Liver (tissue), 3 donors: Measurements from ENCODE around the gene CD9.

Experiments used
- ATF3 ChIP-seq: IDR thresholded peaks from 2 replicates; pipeline ENCODE4 v1.6.1; 2016; ENCODE audit warnings: antibody characterized with exemption
- CTCF ChIP-seq: fragments of 150-350 bp; IDR thresholded peaks from 2 replicates; pipeline ENCODE4 v1.5.1; 2017; ENCODE audit warnings: improper control_type of control experiment, low read depth, low read length; ENCODE audit not compliant: missing input control
- EGR1 ChIP-seq, 2 donors: IDR thresholded peaks; 2 replicates each; pipeline ENCODE4 v1.6.1; 2016 to 2018; ENCODE audit warnings: antibody characterized with exemption in 2 of 2, low read depth in 2 of 2
- FOXA1 ChIP-seq: IDR thresholded peaks from 2 replicates; pipeline ENCODE4 v1.6.1; 2016; ENCODE audit warnings: antibody characterized with exemption
- GABPA ChIP-seq, 2 donors: IDR thresholded peaks in 1 of 2; conservative IDR thresholded peaks in 1 of 2; 2 replicates each; pipeline ENCODE4 v1.6.1; 2016; ENCODE audit warnings: antibody characterized with exemption in 2 of 2, mild to moderate bottlenecking in 1 of 2, moderate library complexity in 1 of 2
- HNF4A ChIP-seq, 2 donors: conservative IDR thresholded peaks; 2 replicates each; pipeline ENCODE4 v1.6.1; 2016; ENCODE audit warnings: antibody characterized with exemption in 2 of 2, mild to moderate bottlenecking in 2 of 2
- HNF4G ChIP-seq: IDR thresholded peaks from 2 replicates; pipeline ENCODE4 v1.6.1; 2016; ENCODE audit warnings: antibody characterized with exemption
- REST ChIP-seq: IDR thresholded peaks from 2 replicates; pipeline ENCODE4 v1.6.1; 2016; ENCODE audit warnings: antibody characterized with exemption, mild to moderate bottlenecking
- RXRA ChIP-seq, 2 donors: IDR thresholded peaks; 2 replicates each; pipeline ENCODE4 v1.6.1; 2017 to 2018; ENCODE audit warnings: antibody characterized with exemption in 2 of 2, mild to moderate bottlenecking in 1 of 2
- SP1 ChIP-seq: IDR thresholded peaks from 2 replicates; pipeline ENCODE4 v1.6.1; 2018; ENCODE audit warnings: antibody characterized with exemption, mild to moderate bottlenecking
- TAF1 ChIP-seq: conservative IDR thresholded peaks from 2 replicates; pipeline ENCODE4 v1.6.1; 2016; ENCODE audit warnings: antibody characterized with exemption, mild to moderate bottlenecking
- YY1 ChIP-seq: IDR thresholded peaks from 2 replicates; pipeline ENCODE4 v1.6.1; 2016; ENCODE audit warnings: antibody characterized with exemption, mild to moderate bottlenecking
- TF ChIP-seq, protein P1 (sequence below): IDR thresholded peaks from 2 replicates; pipeline ENCODE4 v1.6.1; 2016; ENCODE audit warnings: antibody characterized with exemption
- donor health status: healthy.
- donor health status: healthy.

GRCh38 chr12:6253278-6253677 lies 53.1 kb downstream of the CD9 start:
- TF ChIP-seq CTCF (no peak), RXRA (IDR thresholded peaks at IDR 0.05) (no peak), YY1 (no peak), REST (no peak), EGR1 (IDR thresholded peaks at IDR 0.05; ENCODE audit: low read depth in 2 of 2) (no peak), GABPA (IDR thresholded peaks at IDR 0.05 in 1 of 2, conservative IDR thresholded peaks at IDR 0.05 in 1 of 2) (no peak), HNF4G (no peak), SP1 (no peak), ATF3 (no peak), HNF4A (conservative IDR thresholded peaks at IDR 0.05) (no peak), TAF1 (no peak), FOXA1 (no peak)
- TF ChIP-seq, protein P1, sequence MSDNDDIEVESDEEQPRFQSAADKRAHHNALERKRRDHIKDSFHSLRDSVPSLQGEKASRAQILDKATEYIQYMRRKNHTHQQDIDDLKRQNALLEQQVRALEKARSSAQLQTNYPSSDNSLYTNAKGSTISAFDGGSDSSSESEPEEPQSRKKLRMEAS, result no peak
